GM06990 (cell line): ENCODE data around the gene ASB14.
"Not testable (repeated sequence)": the region's sequence is repeated elsewhere in the genome, so short reads cannot be mapped to it uniquely, and the experiment has no call there.

Source experiments
- DNase-seq: peaks from one replicate; pipeline ENCODE4 v3.0.0-alpha.2; 2011; ENCODE audit not compliant: insufficient read length; ENCODE audit errors: extremely low read depth
- H3K27me3 ChIP-seq: replicated peaks from 2 replicates; pipeline ENCODE4 v1.6.0; 2011; ENCODE audit warnings: low read length; ENCODE audit not compliant: control insufficient read depth, insufficient read depth
- H3K36me3 ChIP-seq: 2 replicates; pipeline ENCODE4 v1.5.1; 2011; ENCODE audit warnings: low read length; ENCODE audit not compliant: control insufficient read depth, insufficient read depth
- H3K4me3 ChIP-seq: replicated peaks from 2 replicates; pipeline ENCODE4 v1.5.1; 2011; ENCODE audit warnings: low read depth, mild to moderate bottlenecking, control low read depth, low read length
- CTCF ChIP-seq: IDR thresholded peaks from 2 replicates; pipeline ENCODE4 v1.5.1; 2011; ENCODE audit warnings: low read length, control low read depth, mild to moderate bottlenecking, inconsistent platforms; ENCODE audit not compliant: insufficient read depth, poor library complexity, severe bottlenecking

ASB14 gene

DNA sequence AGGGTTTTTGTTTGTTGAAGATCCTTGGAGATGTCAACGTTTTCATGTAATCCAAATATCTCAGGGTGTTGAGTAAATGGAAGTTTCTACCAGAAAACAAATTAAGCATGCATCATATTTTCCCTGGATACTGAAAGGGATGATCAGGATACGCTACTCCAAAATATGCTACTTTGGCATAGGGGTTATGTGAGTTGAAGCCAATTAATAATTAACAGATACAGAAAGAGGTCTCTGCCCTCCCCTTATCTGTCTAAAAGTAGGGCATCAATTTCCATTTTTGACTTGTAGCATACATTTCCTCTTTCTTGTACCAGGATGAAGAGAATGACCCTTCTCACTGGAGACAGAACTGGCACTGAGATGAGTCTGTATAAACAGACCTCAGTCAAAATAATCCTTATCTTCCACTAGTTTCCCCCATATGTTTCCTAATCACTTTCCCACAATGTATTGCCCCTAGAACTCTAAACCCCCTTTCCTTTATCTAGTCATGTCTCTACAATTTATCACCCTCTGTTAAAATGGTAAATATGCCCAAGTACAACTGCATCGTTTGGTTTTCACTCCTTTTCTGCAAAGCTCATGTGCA, 17.4 kb upstream of the ASB14 start:
- H3K27me3 ChIP-seq = no peaks in the 10 kb centered on the region
- no peak for TF ChIP-seq CTCF
- H3K4me3 ChIP-seq = no peak overlapping the region
- H3K36me3 ChIP-seq = no peaks in the 10 kb centered on the region
- DNase-seq = no peak

DNA sequence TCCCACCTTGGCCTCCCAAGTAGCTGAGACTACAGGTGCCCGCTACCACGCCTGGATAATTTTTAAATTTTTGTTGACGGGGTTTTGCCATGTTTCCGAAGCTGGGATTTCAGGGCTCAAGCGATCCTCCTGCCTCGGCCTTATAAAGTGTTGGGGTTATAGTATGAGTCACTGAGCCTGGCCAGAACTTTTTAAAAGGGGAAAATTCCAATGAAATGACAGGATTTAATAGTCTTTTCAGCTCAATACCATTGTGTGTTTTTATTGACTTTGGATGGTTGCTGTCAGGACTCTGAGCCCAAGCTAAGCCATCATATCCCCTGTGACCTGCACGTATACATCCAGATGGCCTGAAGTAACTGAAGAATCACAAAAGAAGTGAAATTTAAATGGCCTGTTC, 11.0 kb upstream of the ASB14 start:
- DNase-seq, H3K4me3 ChIP-seq, H3K27me3 ChIP-seq, H3K36me3 ChIP-seq: not testable (repeated sequence)

GRCh38 chr3:57298041-57298440, 5.6 kb upstream of the ASB14 start:
- no peak overlapping the region for H3K4me3 ChIP-seq
- TF ChIP-seq CTCF = no peak
- no peaks in the 10 kb centered on the region for H3K36me3 ChIP-seq
- H3K27me3 ChIP-seq = no peaks in the 10 kb centered on the region
- DNase-seq = no peak

DNA sequence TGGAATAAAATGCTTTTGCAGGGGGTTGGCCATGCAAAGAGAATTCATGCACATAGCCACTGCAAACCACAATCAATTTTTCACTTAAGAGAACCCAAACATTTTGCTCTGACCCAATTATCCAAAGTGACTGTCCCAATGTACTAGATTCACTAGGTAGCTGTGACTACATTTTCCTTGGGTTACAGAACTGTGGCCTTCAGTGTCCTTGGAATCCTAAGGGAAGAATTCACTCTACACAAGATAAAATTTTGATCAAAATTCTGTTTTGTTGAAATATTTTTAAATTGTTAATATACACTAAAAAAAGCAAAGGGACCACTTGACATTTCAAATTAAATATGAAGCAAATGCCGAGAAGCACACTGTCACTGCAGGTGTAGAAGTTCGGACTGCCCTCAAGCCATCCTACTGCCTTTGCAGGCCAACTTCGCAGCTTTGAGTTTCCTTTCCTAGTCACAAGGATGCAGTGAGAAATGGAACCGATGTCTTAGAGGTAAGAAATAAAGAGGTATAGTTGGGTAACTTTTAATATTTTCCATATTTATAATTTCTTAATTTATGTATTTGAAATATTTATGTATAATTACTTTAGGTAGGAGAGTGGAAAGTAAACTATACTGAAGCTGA, 527 bp upstream of the ASB14 start:
- DNase-seq = no peak
- H3K27me3 ChIP-seq = no peaks in the 10 kb centered on the region
- no peak overlapping the region for H3K4me3 ChIP-seq
- H3K36me3 ChIP-seq = no peaks in the 10 kb centered on the region
- TF ChIP-seq CTCF = no peak

GRCh38 chr3:57288403-57288802, 4.1 kb downstream of the ASB14 start:
- DNase-seq = no peak
- H3K4me3 ChIP-seq = no peak overlapping the region
- H3K27me3 ChIP-seq = no peaks in the 10 kb centered on the region
- no peak for TF ChIP-seq CTCF
- no peaks in the 10 kb centered on the region for H3K36me3 ChIP-seq

DNA sequence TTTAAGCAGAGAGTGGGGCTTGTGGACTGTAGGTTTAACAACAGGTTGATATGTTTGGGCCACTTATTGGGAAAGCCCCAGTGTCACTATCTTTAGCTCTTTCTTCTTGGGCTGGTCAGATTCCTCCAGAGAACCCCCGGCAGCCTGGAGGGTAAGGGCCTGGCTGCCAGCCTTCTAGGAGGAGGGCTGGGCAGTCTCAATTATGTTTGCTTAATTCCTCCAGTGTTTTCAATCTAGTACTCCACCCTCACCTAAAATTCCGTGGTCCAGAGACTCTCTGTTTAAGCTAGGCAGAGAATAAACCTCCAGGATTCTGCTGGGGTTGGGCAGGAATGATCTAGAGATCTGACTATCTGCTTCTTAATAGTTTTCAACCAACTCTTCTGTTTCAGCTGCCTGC, 5.3 kb downstream of the ASB14 start:
- H3K4me3 ChIP-seq = no peak overlapping the region
- H3K36me3 ChIP-seq = no peaks in the 10 kb centered on the region
- no peak for DNase-seq
- TF ChIP-seq CTCF = no peak
- no peaks in the 10 kb centered on the region for H3K27me3 ChIP-seq
